Lower leg skin (tissue), 3 donors: Measurements from ENCODE around the gene PCCA.

Experiments
- POLR2A ChIP-seq, 2 donors: fragments of 450-650 bp; IDR thresholded peaks; one replicate each; pipeline ENCODE4 v1.6.1; 2016 to 2017; ENCODE audit warnings: antibody characterized with exemption in 2 of 2, mild to moderate bottlenecking in 1 of 2, moderate library complexity in 1 of 2
- TF ChIP-seq, protein P1 (sequence below), 3 donors: fragments of 450-650 bp; IDR thresholded peaks; one replicate each; pipeline ENCODE4 v1.5.1; 2016; ENCODE audit warnings: antibody characterized with exemption in 3 of 3, mild to moderate bottlenecking in 3 of 3, moderate library complexity in 2 of 3

DNA sequence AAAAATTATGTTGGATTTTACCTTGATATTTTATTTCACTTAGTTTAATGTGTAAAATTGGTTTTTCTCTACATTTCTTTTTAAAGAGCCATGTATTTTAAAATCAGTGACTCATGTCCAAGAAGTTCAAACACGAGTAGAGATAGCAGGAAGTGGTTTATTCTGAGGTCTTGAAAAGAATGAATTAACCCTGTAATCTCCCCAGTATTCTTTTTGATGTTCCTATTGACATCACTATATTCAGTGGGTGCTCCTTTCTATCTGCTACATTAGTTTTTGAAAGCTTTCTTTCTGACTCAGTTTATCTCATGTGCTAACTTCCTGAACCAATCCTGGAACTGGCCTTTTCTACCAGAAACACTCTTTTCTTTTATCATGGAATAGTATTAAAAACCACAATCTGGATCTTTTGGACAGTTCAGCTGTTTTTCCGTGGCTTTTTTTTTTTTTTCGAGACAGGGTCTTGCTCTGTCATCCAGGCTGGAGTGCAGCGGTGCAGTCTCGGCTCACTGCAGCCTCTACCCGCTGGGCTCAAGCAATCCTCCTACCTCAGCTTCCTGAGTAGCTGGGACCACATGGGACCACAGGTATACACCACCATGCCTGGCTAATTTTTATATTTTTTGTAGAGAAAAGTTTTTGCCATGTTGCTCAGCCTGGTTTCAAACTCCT is 114.9 kb downstream of the PCCA start:
- TF ChIP-seq POLR2A (IDR thresholded peaks at IDR 0.05) = no peak
- TF ChIP-seq, protein P1, sequence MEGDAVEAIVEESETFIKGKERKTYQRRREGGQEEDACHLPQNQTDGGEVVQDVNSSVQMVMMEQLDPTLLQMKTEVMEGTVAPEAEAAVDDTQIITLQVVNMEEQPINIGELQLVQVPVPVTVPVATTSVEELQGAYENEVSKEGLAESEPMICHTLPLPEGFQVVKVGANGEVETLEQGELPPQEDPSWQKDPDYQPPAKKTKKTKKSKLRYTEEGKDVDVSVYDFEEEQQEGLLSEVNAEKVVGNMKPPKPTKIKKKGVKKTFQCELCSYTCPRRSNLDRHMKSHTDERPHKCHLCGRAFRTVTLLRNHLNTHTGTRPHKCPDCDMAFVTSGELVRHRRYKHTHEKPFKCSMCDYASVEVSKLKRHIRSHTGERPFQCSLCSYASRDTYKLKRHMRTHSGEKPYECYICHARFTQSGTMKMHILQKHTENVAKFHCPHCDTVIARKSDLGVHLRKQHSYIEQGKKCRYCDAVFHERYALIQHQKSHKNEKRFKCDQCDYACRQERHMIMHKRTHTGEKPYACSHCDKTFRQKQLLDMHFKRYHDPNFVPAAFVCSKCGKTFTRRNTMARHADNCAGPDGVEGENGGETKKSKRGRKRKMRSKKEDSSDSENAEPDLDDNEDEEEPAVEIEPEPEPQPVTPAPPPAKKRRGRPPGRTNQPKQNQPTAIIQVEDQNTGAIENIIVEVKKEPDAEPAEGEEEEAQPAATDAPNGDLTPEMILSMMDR (IDR thresholded peaks at IDR 0.05) = no peak
